Calu3 (cell line): ENCODE measurements around the gene F12. TPM values are rescaled to one million over a fixed set of nuclear protein-coding genes. Genes with fewer than 3 reads are reported as not detected.

ENCODE experiments used
- BruUV-seq: library from RNA; stranded (reverse); fragments of 400-500 nt; replicated peaks from 2 replicates; lab custom pipeline; 2021; lab: Mats Ljungman, UMichigan
- CTCF ChIA-PET: fragments of 300-600 bp; sonication (Branson Sonifier 250); formaldehyde crosslinking; loops from one replicate; lab custom pipeline; 2022; ENCODE audit warnings: antibody characterized with exemption; lab: Charles Lee
- DNase-seq: peaks from one replicate; pipeline ENCODE4 v3.0.0; 2022
- H3K27ac Mint-ChIP-seq: one replicate; pipeline ENCODE4 v1.8.0; 2022; ENCODE audit warnings: mixed read lengths; ENCODE audit not compliant: unreplicated experiment
- H3K27me3 Mint-ChIP-seq: one replicate; pipeline ENCODE4 v1.8.0; 2022; ENCODE audit warnings: mixed read lengths; ENCODE audit not compliant: unreplicated experiment
- H3K36me3 Mint-ChIP-seq: one replicate; pipeline ENCODE4 v1.8.0; 2022; ENCODE audit warnings: mild to moderate bottlenecking, moderate library complexity, mixed read lengths; ENCODE audit not compliant: insufficient read depth, unreplicated experiment
- H3K4me1 Mint-ChIP-seq: one replicate; pipeline ENCODE4 v1.8.0; 2022; ENCODE audit warnings: mild to moderate bottlenecking, low read depth, mixed read lengths; ENCODE audit not compliant: unreplicated experiment
- H3K4me3 Mint-ChIP-seq: one replicate; pipeline ENCODE4 v1.8.0; 2022; ENCODE audit warnings: mild to moderate bottlenecking, low read depth, moderate library complexity, mixed read lengths; ENCODE audit not compliant: unreplicated experiment
- H3K9me3 Mint-ChIP-seq: one replicate; pipeline ENCODE4 v1.8.0; 2022; ENCODE audit warnings: low read depth, mixed read lengths; ENCODE audit not compliant: unreplicated experiment
- intact Hi-C: fragments of 100-400 bp; cut with micrococcal nuclease; formaldehyde crosslinking; loops from one replicate; pipeline ENCODE4 v1.10.0; 2022; ENCODE audit not compliant: unreplicated experiment
- total RNA-seq: library from RNA; stranded (reverse); gene quantifications from 2 replicates; pipeline ENCODE4 v1.2.3, GENCODE V29; 2022
- TF ChIP-seq, protein P1 (sequence below): fragments of 200-600 bp; IDR thresholded peaks from one replicate; pipeline ENCODE4 v1.8.0; 2022; ENCODE audit warnings: antibody characterized with exemption; ENCODE audit not compliant: unreplicated experiment

Gene F12
- total RNA-seq, 1 experiment from 2014 or later, result 14.3 TPM

DNA sequence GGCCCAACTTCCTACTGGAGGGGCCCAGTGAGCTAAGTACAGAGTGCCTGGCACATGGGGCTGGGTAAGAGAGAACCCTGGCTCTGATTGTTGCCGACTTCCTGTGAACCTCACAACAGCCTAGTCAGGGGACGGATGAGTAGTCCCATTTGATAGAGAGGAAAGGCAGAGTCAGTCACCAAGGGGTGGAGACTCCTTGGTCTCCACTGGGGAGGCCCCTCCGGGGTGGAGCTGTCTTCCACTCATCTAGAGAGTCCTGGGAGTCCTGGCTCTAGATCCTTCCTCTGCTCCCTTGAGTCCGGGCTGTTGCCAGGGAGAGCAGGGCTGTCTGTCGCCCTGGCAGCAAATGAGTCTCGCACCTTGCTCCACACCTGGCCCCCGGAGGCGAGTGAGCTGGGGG lies 25.1 kb upstream of the F12 start:
- H3K9me3 Mint-ChIP-seq, result no peaks in the 10 kb centered on the region
- no TSS peak for BruUV-seq
- intact Hi-C loops, result no loop called here
- CTCF ChIA-PET, result interaction anchor here (0.6 to 1.3 kb wide), 2 partner anchors 10 to 45 kb away, joined by 3 to 4 read pairs; no protein-coding TSS in a partner anchor
- peaks cover 68% of the 10 kb centered on the region for H3K36me3 Mint-ChIP-seq
- no peak overlapping the region for H3K27ac Mint-ChIP-seq
- H3K4me3 Mint-ChIP-seq, result no peak overlapping the region
- TF ChIP-seq, protein P1, sequence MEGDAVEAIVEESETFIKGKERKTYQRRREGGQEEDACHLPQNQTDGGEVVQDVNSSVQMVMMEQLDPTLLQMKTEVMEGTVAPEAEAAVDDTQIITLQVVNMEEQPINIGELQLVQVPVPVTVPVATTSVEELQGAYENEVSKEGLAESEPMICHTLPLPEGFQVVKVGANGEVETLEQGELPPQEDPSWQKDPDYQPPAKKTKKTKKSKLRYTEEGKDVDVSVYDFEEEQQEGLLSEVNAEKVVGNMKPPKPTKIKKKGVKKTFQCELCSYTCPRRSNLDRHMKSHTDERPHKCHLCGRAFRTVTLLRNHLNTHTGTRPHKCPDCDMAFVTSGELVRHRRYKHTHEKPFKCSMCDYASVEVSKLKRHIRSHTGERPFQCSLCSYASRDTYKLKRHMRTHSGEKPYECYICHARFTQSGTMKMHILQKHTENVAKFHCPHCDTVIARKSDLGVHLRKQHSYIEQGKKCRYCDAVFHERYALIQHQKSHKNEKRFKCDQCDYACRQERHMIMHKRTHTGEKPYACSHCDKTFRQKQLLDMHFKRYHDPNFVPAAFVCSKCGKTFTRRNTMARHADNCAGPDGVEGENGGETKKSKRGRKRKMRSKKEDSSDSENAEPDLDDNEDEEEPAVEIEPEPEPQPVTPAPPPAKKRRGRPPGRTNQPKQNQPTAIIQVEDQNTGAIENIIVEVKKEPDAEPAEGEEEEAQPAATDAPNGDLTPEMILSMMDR, result no peak
- no peak for DNase-seq
- no peaks in the 10 kb centered on the region for H3K27me3 Mint-ChIP-seq
- H3K4me1 Mint-ChIP-seq, result peaks cover 10% of the 10 kb centered on the region

DNA sequence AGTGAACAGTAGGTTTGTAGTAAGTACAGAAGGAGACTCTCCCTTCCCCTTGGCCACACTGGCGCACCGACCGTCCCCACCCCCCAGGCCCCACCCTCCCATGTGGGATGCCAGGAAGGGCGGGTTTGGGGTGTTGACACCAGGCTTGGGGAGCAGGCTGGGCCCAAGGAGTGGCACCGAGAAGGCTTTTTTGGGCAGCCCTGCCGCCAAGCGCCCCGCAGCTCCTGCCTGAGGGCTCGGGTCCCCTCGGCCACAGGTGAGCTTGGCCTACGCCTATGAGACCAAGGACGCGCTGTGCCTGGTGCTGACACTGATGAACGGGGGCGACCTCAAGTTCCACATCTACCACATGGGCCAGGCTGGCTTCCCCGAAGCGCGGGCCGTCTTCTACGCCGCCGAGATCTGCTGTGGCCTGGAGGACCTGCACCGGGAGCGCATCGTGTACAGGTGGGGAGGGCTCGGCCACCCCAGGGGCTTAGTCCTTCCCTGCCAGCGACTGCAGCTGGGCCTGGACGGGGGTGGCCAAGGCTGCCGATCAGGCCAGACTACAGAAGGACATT lies 24.4 kb upstream of the F12 start:
- CTCF ChIA-PET, result interaction anchor here (1.3 kb wide), 1 partner anchor 11 kb away, joined by 3 read pairs; no protein-coding TSS in a partner anchor
- TF ChIP-seq, protein P1, result no peak
- H3K4me1 Mint-ChIP-seq, result peaks cover 17% of the 10 kb centered on the region
- no peaks in the 10 kb centered on the region for H3K9me3 Mint-ChIP-seq
- H3K36me3 Mint-ChIP-seq, result peaks cover 73% of the 10 kb centered on the region
- intact Hi-C loops, result no loop called here
- no peak overlapping the region for H3K27ac Mint-ChIP-seq
- no peak for DNase-seq
- no TSS peak for BruUV-seq
- H3K27me3 Mint-ChIP-seq, result no peaks in the 10 kb centered on the region
- no peak overlapping the region for H3K4me3 Mint-ChIP-seq

DNA sequence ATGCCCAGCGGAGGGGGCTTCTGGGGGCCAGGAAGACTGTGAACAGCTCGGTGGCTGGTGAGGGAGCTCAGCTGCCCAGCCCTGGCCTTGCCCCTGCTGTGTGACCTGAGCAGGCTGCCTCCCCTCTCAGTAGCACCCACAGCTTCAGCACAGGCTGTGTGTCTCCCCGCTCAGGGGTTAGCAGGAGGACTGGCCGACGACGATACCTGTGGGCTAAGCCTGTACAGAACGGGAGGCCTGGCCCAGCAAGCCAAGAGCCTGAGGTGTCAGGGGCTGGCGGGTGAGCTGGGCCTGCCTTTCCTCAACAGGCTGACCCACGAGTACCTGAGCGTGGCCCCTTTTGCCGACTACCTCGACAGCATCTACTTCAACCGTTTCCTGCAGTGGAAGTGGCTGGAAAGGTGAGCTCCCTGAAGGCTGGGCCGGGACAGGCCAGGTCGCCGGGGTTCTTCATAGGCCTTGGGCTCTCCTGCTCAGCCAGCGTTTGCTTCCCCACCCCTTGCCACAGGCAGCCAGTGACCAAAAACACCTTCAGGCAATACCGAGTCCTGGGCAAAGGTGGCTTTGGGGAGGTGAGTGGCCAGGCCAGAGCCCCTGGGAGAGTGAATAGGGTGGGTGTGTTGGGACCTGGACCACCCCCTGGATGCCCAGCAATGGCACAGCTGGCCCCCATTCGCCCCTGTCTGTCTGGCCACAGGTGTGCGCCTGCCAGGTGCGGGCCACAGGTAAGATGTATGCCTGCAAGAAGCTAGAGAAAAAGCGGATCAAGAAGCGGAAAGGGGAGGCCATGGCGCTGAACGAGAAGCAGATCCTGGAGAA lies 23.7 kb upstream of the F12 start:
- BruUV-seq, result no TSS peak
- H3K27ac Mint-ChIP-seq, result peak overlapping the region; percentile 36

DNA sequence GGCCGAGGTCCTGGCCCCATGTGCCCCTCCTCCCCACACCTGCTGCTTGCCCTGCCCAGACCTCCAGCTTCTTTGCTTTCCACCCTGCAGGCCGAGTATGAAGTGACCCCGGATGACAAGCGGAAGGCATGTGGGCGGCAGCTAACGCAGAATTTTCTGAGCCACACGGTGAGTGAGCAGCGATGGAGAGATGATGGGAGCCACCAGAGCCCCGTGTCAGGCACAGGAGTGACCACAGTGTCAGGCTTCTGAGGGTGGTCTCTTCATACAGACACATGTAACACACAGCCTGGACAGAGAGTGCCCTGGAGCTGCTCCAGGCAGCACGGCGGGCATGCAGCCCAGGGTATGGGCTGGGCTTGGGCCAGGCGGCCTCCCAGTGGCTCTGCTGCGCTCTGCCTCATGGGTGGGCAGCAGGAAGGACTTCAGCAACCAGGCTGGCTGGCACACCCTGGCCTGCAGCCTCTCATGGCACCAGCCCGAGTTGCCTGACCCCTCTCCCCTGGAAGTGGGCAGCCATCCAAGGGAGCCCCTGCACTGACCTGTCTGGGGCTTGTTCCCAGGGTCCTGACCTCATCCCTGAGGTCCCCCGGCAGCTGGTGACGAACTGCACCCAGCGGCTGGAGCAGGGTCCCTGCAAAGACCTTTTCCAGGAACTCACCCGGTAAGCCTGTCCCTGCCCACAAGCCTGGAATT lies 22.9 kb upstream of the F12 start:
- H3K36me3 Mint-ChIP-seq, result peaks cover 73% of the 10 kb centered on the region
- no peaks in the 10 kb centered on the region for H3K27me3 Mint-ChIP-seq
- TF ChIP-seq, protein P1, result no peak
- peaks cover 22% of the 10 kb centered on the region for H3K4me1 Mint-ChIP-seq
- CTCF ChIA-PET, result interaction anchor here (0.6 kb wide), 1 partner anchor 12 kb away, joined by 3 read pairs; no protein-coding TSS in a partner anchor
- DNase-seq, result no peak
- H3K27ac Mint-ChIP-seq, result no peak overlapping the region
- intact Hi-C loops, result no loop called here
- no peak overlapping the region for H3K4me3 Mint-ChIP-seq
- no peaks in the 10 kb centered on the region for H3K9me3 Mint-ChIP-seq
- no TSS peak for BruUV-seq

More for the DNA sequence above, 23.7 kb upstream of the F12 start:
- Mint-ChIP-seq H3K4me1 (peaks cover 22% of the 10 kb centered on the region), H3K36me3 (peaks cover 73% of the 10 kb centered on the region), H3K27me3 (no peaks in the 10 kb centered on the region), H3K9me3 (no peaks in the 10 kb centered on the region), H3K4me3 (no peak overlapping the region)
- intact Hi-C loops, result no loop called here
- CTCF ChIA-PET, result interaction anchor here (1.3 kb wide), 1 partner anchor 11 kb away, joined by 3 read pairs; no protein-coding TSS in a partner anchor
- DNase-seq, result no peak
- TF ChIP-seq, protein P1, result no peak
